GM12878 (cell line): ENCODE results near the gene H19. TPM values are rescaled to one million over a fixed set of nuclear protein-coding genes. Genes with fewer than 3 reads are reported as not detected.

Experiments
- ATAC-seq: fragments of 200-7000 bp; cut with Tn5 transposase; 3 replicates; pipeline ENCODE4 v1.9.1; 2020; ENCODE audit warnings: mild to moderate bottlenecking, moderate library complexity
- Bru-seq: library from RNA; stranded (reverse); fragments of 400-500 nt; gene quantifications from one replicate; lab custom pipeline; 2021; lab: Mats Ljungman, UMichigan
- BruChase-seq, 2 experiments: library from RNA; stranded (reverse); fragments of 400-500 nt; gene quantifications; one replicate each; lab custom pipeline; 2021; lab: Mats Ljungman, UMichigan
- BruUV-seq: library from RNA; stranded (reverse); fragments of 400-500 nt; replicated peaks from 2 replicates; lab custom pipeline; 2021; lab: Mats Ljungman, UMichigan
- CTCF ChIA-PET: fragments of 300-600 bp; sonication (Branson Sonifier 250); formaldehyde crosslinking; extraction: SDS; loops from one replicate; lab custom pipeline; 2021; ENCODE audit warnings: inconsistent platforms; lab: Yijun Ruan, JAX
- POLR2A ChIA-PET: fragments of 350-600 bp; formaldehyde crosslinking; extraction: SDS; loops from one replicate; lab custom pipeline; 2021; ENCODE audit warnings: inconsistent platforms; lab: Charles Lee
- RAD21 ChIA-PET: fragments of 300-600 bp; sonication (Branson Sonifier 250); formaldehyde crosslinking; loops from one replicate; lab custom pipeline; 2023; ENCODE audit warnings: antibody characterized with exemption; ENCODE audit not compliant: unreplicated experiment; lab: Charles Lee
- SMC1A ChIA-PET: fragments of 300-600 bp; sonication (Branson Sonifier 250); formaldehyde crosslinking; loops from one replicate; lab custom pipeline; 2023; ENCODE audit not compliant: unreplicated experiment, uncharacterized antibody; lab: Charles Lee
- DNase-seq: peaks from one replicate; pipeline ENCODE4 v3.0.0-alpha.2; 2011; ENCODE audit warnings: low read depth, low spot score
- FAIRE-seq: peaks from 3 replicates; lab custom pipeline; 2011; peaks lifted over from hg19 to GRCh38; lab: Jason Lieb, UNC
- H2AFZ ChIP-seq: 2 replicates; pipeline ENCODE4 v1.6.0; 2011; ENCODE audit warnings: low read depth, low read length, control low read depth; ENCODE audit not compliant: control insufficient read depth
- H3K27ac ChIP-seq: 2 replicates; pipeline ENCODE4 v1.5.1; 2011; ENCODE audit warnings: control low read depth; ENCODE audit not compliant: control insufficient read depth, insufficient read depth
- H3K27me3 ChIP-seq, 2 experiments: replicated peaks in 1 of 2; 2 replicates each; pipeline versions ENCODE4 v1.6.0 to v1.6.1; 2011; ENCODE audit warnings: low read length in 1 of 2; ENCODE audit not compliant: control insufficient read depth in 2 of 2, insufficient read depth in 2 of 2
- H3K36me3 ChIP-seq, 2 experiments: 2 replicates each; pipeline ENCODE4 v1.5.1; 2011; ENCODE audit warnings: low read length in 1 of 2; ENCODE audit not compliant: control insufficient read depth in 2 of 2, insufficient read depth in 2 of 2
- H3K4me1 ChIP-seq: 2 replicates; pipeline ENCODE4 v1.6.1; 2011; ENCODE audit warnings: mild to moderate bottlenecking, low read length, moderate library complexity, mixed read lengths; ENCODE audit not compliant: control insufficient read depth, insufficient read depth
- H3K4me2 ChIP-seq: 2 replicates; pipeline ENCODE4 v1.6.0; 2011; ENCODE audit warnings: control low read depth; ENCODE audit not compliant: control insufficient read depth, insufficient read depth
- H3K4me3 ChIP-seq: fragments of 200-600 bp; sonication (generic); 2 replicates; pipeline ENCODE4 v1.5.1; 2016
- H3K79me2 ChIP-seq: 2 replicates; pipeline ENCODE4 v1.6.0; 2011; ENCODE audit warnings: low read length; ENCODE audit not compliant: control insufficient read depth, insufficient read depth
- H3K9ac ChIP-seq: 2 replicates; pipeline ENCODE4 v1.8.0; 2011; ENCODE audit warnings: low read length, control low read depth, mixed read lengths; ENCODE audit not compliant: control insufficient read depth, insufficient read depth
- H3K9me3 ChIP-seq: replicated peaks from 3 replicates; pipeline ENCODE4 v1.5.1; 2011; ENCODE audit warnings: mild to moderate bottlenecking, low read length; ENCODE audit not compliant: control insufficient read depth, insufficient read depth
- H4K20me1 ChIP-seq: 2 replicates; pipeline ENCODE4 v1.6.0; 2011; ENCODE audit not compliant: control insufficient read depth, insufficient read depth
- BHLHE40 ChIP-seq, 2 experiments: fragments of 450-650 bp in 1 of 2; IDR thresholded peaks; 2 replicates each; pipeline ENCODE4 v1.6.1; 2011 to 2017; ENCODE audit warnings: low read depth in 2 of 2, borderline replicate concordance in 1 of 2, improper control_type of control experiment in 1 of 2, low read length in 1 of 2, mild to moderate bottlenecking in 1 of 2
- CBX5 ChIP-seq: sonication (generic); IDR thresholded peaks from 2 replicates; pipeline ENCODE4 v1.6.1; 2016; ENCODE audit warnings: low read depth, moderate library complexity, mild to moderate bottlenecking, inconsistent platforms
- CHD1 ChIP-seq: IDR thresholded peaks from 2 replicates; pipeline ENCODE4 v1.6.1; 2012; ENCODE audit warnings: low read depth, low read length, improper control_type of control experiment
- ESRRA ChIP-seq: IDR thresholded peaks from 2 replicates; pipeline ENCODE4 v1.6.1; 2012; ENCODE audit warnings: mild to moderate bottlenecking, low read length, improper control_type of control experiment
- FOXM1 ChIP-seq: IDR thresholded peaks from 2 replicates; pipeline ENCODE4 v1.6.1; 2012; ENCODE audit warnings: low read depth, mild to moderate bottlenecking, inconsistent platforms, low read length, moderate library complexity
- JUNB ChIP-seq: IDR thresholded peaks from 2 replicates; pipeline ENCODE4 v1.6.1; 2016; ENCODE audit warnings: antibody characterized with exemption, mild to moderate bottlenecking
- JUND ChIP-seq: IDR thresholded peaks from 2 replicates; pipeline ENCODE4 v1.6.1; 2012; ENCODE audit warnings: low read depth, mild to moderate bottlenecking, low read length, improper control_type of control experiment, moderate library complexity
- RFX5 ChIP-seq: IDR thresholded peaks from 2 replicates; pipeline ENCODE4 v1.6.1; 2011; ENCODE audit warnings: low read depth, low read length, improper control_type of control experiment
- SUPT20H ChIP-seq: IDR thresholded peaks from 2 replicates; pipeline ENCODE4 v1.6.1; 2011; ENCODE audit warnings: low read depth, mild to moderate bottlenecking, low read length, moderate library complexity, borderline replicate concordance; ENCODE audit not compliant: control insufficient read depth
- TAF1 ChIP-seq: IDR thresholded peaks from 2 replicates; pipeline ENCODE4 v1.6.1; 2011; ENCODE audit warnings: mild to moderate bottlenecking, low read depth, low read length, borderline replicate concordance
- TCF7 ChIP-seq: IDR thresholded peaks from 2 replicates; pipeline ENCODE4 v1.6.1; 2014; ENCODE audit warnings: antibody characterized with exemption, borderline replicate concordance
- ZNF207 ChIP-seq: fragments of 450-650 bp; IDR thresholded peaks from 2 replicates; pipeline ENCODE4 v1.6.1; 2014; ENCODE audit warnings: antibody characterized with exemption, mild to moderate bottlenecking, borderline replicate concordance
- WGBS: methylation state at CpG from one replicate; pipeline ENCODE4 v1.1.6; 2016; ENCODE audit warnings: low lambda C conversion rate; ENCODE audit not compliant: insufficient replicate concordance, insufficient coverage; ENCODE audit errors: missing lambda C conversion rate; 5-methylcytosine and 5-hydroxymethylcytosine counted together
- in situ Hi-C: fragments of 300-500 bp; cut with MboI; formaldehyde crosslinking; loops from 9 replicates; pipeline ENCODE4 v1.14.3; 2018; ENCODE audit warnings: mixed read lengths
- intact Hi-C: fragments of 100-400 bp; cut with micrococcal nuclease; formaldehyde crosslinking; loops from one replicate; pipeline ENCODE4 v1.14.2; 2022; ENCODE audit not compliant: unreplicated experiment
- long read RNA-seq, 2 experiments: library from polyadenylated mRNA; unstranded; transcript quantifications; one replicate each; pipeline ENCODE4 v2.0.0, GENCODE V29; 2019 to 2020
- polyA minus RNA-seq, 3 experiments: library from RNA; depleted of rRNA, polyadenylated mRNA; stranded (reverse); fragments of >200 nt; gene quantifications; 2 replicates each; pipeline ENCODE4 v1.2.3, GENCODE V29; 2011
- polyA plus RNA-seq, 11 experiments: library from polyadenylated mRNA; depleted of rRNA in 4 of 11; unstranded in 6 of 11; stranded (reverse) in 5 of 11; fragments of >200 nt; fragmentation: Nextera tagmentation in 4 of 11; fragmentation: Illumina TruSeq in 1 of 11; extraction: Ambion mirVana in 4 of 11; extraction: Trizol in 1 of 11; gene quantifications; 1 replicate in 1 of 11; 2 replicates in 10 of 11; pipeline versions ENCODE4 v1.2.1 to v1.2.3, GENCODE V29; 2011 to 2016; ENCODE audit warnings: inconsistent platforms in 2 of 11, missing spikeins in 2 of 11, low read depth in 1 of 11
- total RNA-seq, 4 experiments: library from RNA; depleted of rRNA in 3 of 4; stranded (reverse); fragments of >200 nt in 3 of 4; fragmentation: Illumina TruSeq in 1 of 4; extraction: Trizol in 1 of 4; gene quantifications; 2 replicates each; pipeline versions ENCODE4 v1.2.1 to v1.2.3, GENCODE V29; 2013 to 2021

The H19 gene
- not detected in 2 replicates for total RNA-seq (2013; cell fraction: nucleolus; rRNA removed)
- total RNA-seq (2014; rRNA removed) (0.11 TPM in 1 of 2 replicates, not detected in the other), total RNA-seq (2014; rRNA removed; fragmentation: Illumina TruSeq; extraction: Trizol) (not detected in 2 replicates), total RNA-seq (2021) (1.1 and 1.2 TPM in 2 replicates), polyA plus RNA-seq (2011; rRNA removed) (0.07 and 0.10 TPM in 2 replicates), polyA plus RNA-seq (2014; fragmentation: Illumina TruSeq; extraction: Trizol) (0.04 TPM in 1 of 2 replicates, not detected in the other), polyA plus RNA-seq (2014; fragmentation: Nextera tagmentation; extraction: Ambion mirVana) (not detected), polyA plus RNA-seq (2014; rRNA removed) (0.53 TPM in 1 of 2 replicates, not detected in the other), polyA plus RNA-seq (2016; fragmentation: Nextera tagmentation; extraction: Ambion mirVana) (not detected), polyA minus RNA-seq (2011; rRNA and poly(A)+ RNA removed) (0.66 and 0.77 TPM in 2 replicates), Bru-seq, nascent RNA (not detected), BruChase-seq, experiment 1, labeled RNA remaining after a 6-hour chase (percentile 30 among the genes with signal in this experiment), BruChase-seq, experiment 2, labeled RNA remaining after a 2-hour chase (percentile 27 among the genes with signal in this experiment)
- polyA plus RNA-seq (2011; ENCODE audit: low read depth) = not detected
- not detected in 2 replicates for polyA plus RNA-seq (2011; cell fraction: cytosol; rRNA removed)
- polyA plus RNA-seq (2011; cell fraction: nucleus; rRNA removed) = 0.25 TPM in 1 of 2 replicates, not detected in the other
- polyA plus RNA-seq (2012) = 0.81 and 0.83 TPM in 2 replicates
- polyA minus RNA-seq (2011; cell fraction: cytosol; rRNA and poly(A)+ RNA removed) = 1.5 TPM in 1 of 2 replicates, not detected in the other
- not detected in 2 replicates for polyA minus RNA-seq (2011; cell fraction: nucleus; rRNA and poly(A)+ RNA removed)
- long read RNA-seq, experiment 1 = 0 reads
- long read RNA-seq, experiment 2 = 0 reads

DNA sequence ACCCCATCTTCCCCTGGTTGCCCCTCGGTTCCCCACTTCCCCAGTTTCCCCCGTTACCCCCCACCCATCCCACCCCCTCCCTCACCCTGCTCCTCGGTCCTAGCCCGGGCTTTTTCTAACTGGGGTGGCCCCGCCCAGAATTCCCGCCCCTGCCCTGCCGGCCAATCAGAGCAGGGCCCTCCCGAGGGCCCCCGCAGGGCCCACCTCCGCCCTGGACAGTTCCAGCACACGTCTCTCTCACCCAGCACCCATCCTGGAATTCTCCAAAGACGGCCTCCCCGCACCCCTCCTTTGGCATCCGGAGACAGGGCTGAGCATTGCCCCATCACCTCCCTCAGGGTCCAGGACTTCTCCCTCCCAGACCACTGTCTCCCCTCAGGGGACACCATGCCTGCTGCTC lies at the start of gene H19:
Gene H19 (minus strand): TSS at position 88 of the 400 bp plus-strand sequence.
- no peak for FAIRE-seq
- Histone ChIP-seq H3K27me3 (no peaks in the 10 kb centered on the region), H3K9ac (no peak within 1 kb of the TSS), H2AFZ (no peak within 1 kb of the TSS), H3K4me3 (no peak within 1 kb of the TSS), H4K20me1 (no peaks in the 10 kb centered on the region), H3K9me3 (no peaks in the 10 kb centered on the region), H3K79me2 (no peaks in the 10 kb centered on the region), H3K4me1 (no peaks in the 10 kb centered on the region), H3K4me2 (no peak within 1 kb of the TSS), H3K36me3 (no peaks in the 10 kb centered on the region), H3K27ac (no peak within 1 kb of the TSS)
- ChIA-PET RAD21 (interaction anchor here (1.0 kb wide), 1 partner anchor 115 kb away, joined by 3 read pairs; no protein-coding TSS in a partner anchor), CTCF (interaction anchor here (1.0 kb wide), 1 partner anchor 303 kb away, joined by 3 read pairs; no protein-coding TSS in a partner anchor), SMC1A (interaction anchor here (0.7 kb wide), 1 partner anchor 27 kb away, joined by 3 read pairs; no protein-coding TSS in a partner anchor), POLR2A (no interaction called here)
- no TSS peak for BruUV-seq
- in situ Hi-C loops = no loop called here
- no peak for ATAC-seq
- intact Hi-C loops = no loop called here
- TF ChIP-seq CHD1 (no peak), ESRRA (no peak), JUNB (no peak), SUPT20H (no peak), RFX5 (no peak), BHLHE40 (IDR thresholded peaks at IDR 0.05; ENCODE audit: borderline replicate concordance in 1 of 2, low read depth in 2 of 2, low read length in 1 of 2) (no peak), ZNF207 (no peak), TAF1 (no peak), JUND (no peak), CBX5 (no peak), TCF7 (no peak), FOXM1 (no peak)
- no peak for DNase-seq
- no CpG with 5 or more reads among the region's 14 CpGs for WGBS
